SK-N-SH treated with all-trans-retinoic acid at 6 μM for 48 hours (cell line): Measurements from ENCODE around the gene RTP5.
"Not testable (repeated sequence)": the region's sequence is repeated elsewhere in the genome, so short reads cannot be mapped to it uniquely, and the experiment has no call there.

Source experiments
- ATAC-seq: fragments of 200-7000 bp; cut with Tn5 transposase; 3 replicates; pipeline ENCODE4 v1.9.1; 2020; ENCODE audit warnings: mild to moderate bottlenecking, moderate library complexity
- ARNTL ChIP-seq: fragments of 450-650 bp; formaldehyde crosslinking; IDR thresholded peaks from 2 replicates; pipeline ENCODE4 v1.5.0; 2020; ENCODE audit warnings: low read depth, mild to moderate bottlenecking, moderate library complexity, borderline replicate concordance
- CSDC2 ChIP-seq: fragments of 250-450 bp; sonication (Bioruptor Pico); IDR thresholded peaks from 2 replicates; pipeline ENCODE4 v1.5.0; 2020; ENCODE audit warnings: mild to moderate bottlenecking, moderate library complexity
- ESRRG ChIP-seq: fragments of 250-450 bp; sonication (Bioruptor Pico); IDR thresholded peaks from 2 replicates; pipeline ENCODE4 v1.6.1; 2021; ENCODE audit warnings: mild to moderate bottlenecking
- GLIS3 ChIP-seq: fragments of 250-450 bp; sonication (Bioruptor Pico); IDR thresholded peaks from 2 replicates; pipeline ENCODE4 v1.5.0; 2020; ENCODE audit warnings: mild to moderate bottlenecking, moderate library complexity
- ISL1 ChIP-seq: fragments of 250-450 bp; sonication (Bioruptor Pico); IDR thresholded peaks from 2 replicates; pipeline ENCODE4 v2.1.2; 2022; ENCODE audit warnings: mild to moderate bottlenecking, moderate library complexity
- PATZ1 ChIP-seq: fragments of 250-450 bp; sonication (Bioruptor Pico); IDR thresholded peaks from 2 replicates; pipeline ENCODE4 v1.8.0; 2020; ENCODE audit warnings: mild to moderate bottlenecking, moderate library complexity, borderline replicate concordance
- POU6F1 ChIP-seq: fragments of 250-450 bp; sonication (Bioruptor Pico); IDR thresholded peaks from 2 replicates; pipeline ENCODE4 v1.8.0; 2021; ENCODE audit warnings: low read depth, mild to moderate bottlenecking, moderate library complexity, borderline replicate concordance
- TOX ChIP-seq: fragments of 250-450 bp; sonication (Bioruptor Pico); IDR thresholded peaks from 2 replicates; pipeline ENCODE4 v1.8.0; 2021; ENCODE audit warnings: mild to moderate bottlenecking, moderate library complexity, borderline replicate concordance
- TSHZ2 ChIP-seq: fragments of 250-450 bp; sonication (Bioruptor Pico); IDR thresholded peaks from 2 replicates; pipeline ENCODE4 v1.5.0; 2020; ENCODE audit warnings: mild to moderate bottlenecking, moderate library complexity
- ZC3H10 ChIP-seq: fragments of 250-450 bp; sonication (Bioruptor Pico); IDR thresholded peaks from 2 replicates; pipeline ENCODE4 v1.5.1; 2021; ENCODE audit warnings: mild to moderate bottlenecking, moderate library complexity
- ZFP3 ChIP-seq: fragments of 250-450 bp; sonication (Bioruptor Pico); IDR thresholded peaks from 2 replicates; pipeline ENCODE4 v1.5.0; 2020; ENCODE audit warnings: mild to moderate bottlenecking, moderate library complexity
- ZFP30 ChIP-seq: fragments of 450-650 bp; formaldehyde crosslinking; IDR thresholded peaks from 2 replicates; pipeline ENCODE4 v1.5.0; 2022; ENCODE audit warnings: mild to moderate bottlenecking, moderate library complexity
- ZNF565 ChIP-seq: fragments of 450-650 bp; formaldehyde crosslinking; conservative IDR thresholded peaks from 2 replicates; pipeline ENCODE4 v1.5.0; 2020; ENCODE audit warnings: low read depth, mild to moderate bottlenecking, moderate library complexity
- ZNF8 ChIP-seq: fragments of 450-650 bp; formaldehyde crosslinking; IDR thresholded peaks from 2 replicates; pipeline ENCODE4 v1.5.0; 2020; ENCODE audit warnings: mild to moderate bottlenecking, moderate library complexity
- TF ChIP-seq, protein P1 (sequence below): fragments of 250-450 bp; sonication (Bioruptor Pico); IDR thresholded peaks from 2 replicates; pipeline ENCODE4 v1.5.1; 2020; ENCODE audit warnings: low read depth, mild to moderate bottlenecking, moderate library complexity
- TF ChIP-seq, protein P2 (sequence below): fragments of 250-450 bp; sonication (Bioruptor Pico); IDR thresholded peaks from 2 replicates; pipeline ENCODE4 v1.5.1; 2021; ENCODE audit warnings: mild to moderate bottlenecking, moderate library complexity

Gene RTP5

GRCh38 chr2:241821460-241822263 lies 47.9 kb upstream of the RTP5 start (continued):
- TF ChIP-seq TSHZ2 (CRISPR knock-in tag) (no peak), ZC3H10 (CRISPR knock-in tag) (no peak), ZFP3 (no peak), ESRRG (CRISPR knock-in tag) (no peak), POU6F1 (CRISPR knock-in tag) (no peak), ZFP30 (CRISPR knock-in tag) (no peak), ZNF8 (CRISPR knock-in tag) (no peak)
- TF ChIP-seq, protein P1, sequence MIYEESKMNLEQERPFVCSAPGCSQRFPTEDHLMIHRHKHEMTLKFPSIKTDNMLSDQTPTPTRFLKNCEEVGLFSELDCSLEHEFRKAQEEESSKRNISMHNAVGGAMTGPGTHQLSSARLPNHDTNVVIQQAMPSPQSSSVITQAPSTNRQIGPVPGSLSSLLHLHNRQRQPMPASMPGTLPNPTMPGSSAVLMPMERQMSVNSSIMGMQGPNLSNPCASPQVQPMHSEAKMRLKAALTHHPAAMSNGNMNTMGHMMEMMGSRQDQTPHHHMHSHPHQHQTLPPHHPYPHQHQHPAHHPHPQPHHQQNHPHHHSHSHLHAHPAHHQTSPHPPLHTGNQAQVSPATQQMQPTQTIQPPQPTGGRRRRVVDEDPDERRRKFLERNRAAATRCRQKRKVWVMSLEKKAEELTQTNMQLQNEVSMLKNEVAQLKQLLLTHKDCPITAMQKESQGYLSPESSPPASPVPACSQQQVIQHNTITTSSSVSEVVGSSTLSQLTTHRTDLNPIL (CRISPR knock-in tag), result no peak

GRCh38 chr2:241822264-241822623 lies 47.3 kb upstream of the RTP5 start:
- no peak for TF ChIP-seq ARNTL (CRISPR knock-in tag)
- no peak for TF ChIP-seq ZNF8 (CRISPR knock-in tag)
- TF ChIP-seq, protein P2, sequence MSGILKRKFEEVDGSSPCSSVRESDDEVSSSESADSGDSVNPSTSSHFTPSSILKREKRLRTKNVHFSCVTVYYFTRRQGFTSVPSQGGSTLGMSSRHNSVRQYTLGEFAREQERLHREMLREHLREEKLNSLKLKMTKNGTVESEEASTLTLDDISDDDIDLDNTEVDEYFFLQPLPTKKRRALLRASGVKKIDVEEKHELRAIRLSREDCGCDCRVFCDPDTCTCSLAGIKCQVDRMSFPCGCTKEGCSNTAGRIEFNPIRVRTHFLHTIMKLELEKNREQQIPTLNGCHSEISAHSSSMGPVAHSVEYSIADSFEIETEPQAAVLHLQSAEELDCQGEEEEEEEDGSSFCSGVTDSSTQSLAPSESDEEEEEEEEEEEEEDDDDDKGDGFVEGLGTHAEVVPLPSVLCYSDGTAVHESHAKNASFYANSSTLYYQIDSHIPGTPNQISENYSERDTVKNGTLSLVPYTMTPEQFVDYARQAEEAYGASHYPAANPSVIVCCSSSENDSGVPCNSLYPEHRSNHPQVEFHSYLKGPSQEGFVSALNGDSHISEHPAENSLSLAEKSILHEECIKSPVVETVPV (CRISPR knock-in tag), result no peak
- TF ChIP-seq ZFP30 (CRISPR knock-in tag), result no peak
- TF ChIP-seq CSDC2, result no peak
- no peak for TF ChIP-seq POU6F1 (CRISPR knock-in tag)
- TF ChIP-seq PATZ1 (CRISPR knock-in tag), result no peak
- TF ChIP-seq TOX (CRISPR knock-in tag), result no peak
- TF ChIP-seq GLIS3, result no peak
- no peak for TF ChIP-seq ZNF565 (CRISPR knock-in tag)
- no peak for TF ChIP-seq ISL1 (CRISPR knock-in tag)
- no peak for TF ChIP-seq TSHZ2 (CRISPR knock-in tag)
- ATAC-seq, result no peak

GRCh38 chr2:241823531-241824437 lies 45.7 kb upstream of the RTP5 start:
- not testable (repeated sequence) for ATAC-seq
